ENCODE results near the gene NAA25.
"Not testable (repeated sequence)": the region's sequence is repeated elsewhere in the genome, so short reads cannot be mapped to it uniquely, and the experiment has no call there.

The NAA25 gene

GRCh38 chr12:112009596-112009995, 99.0 kb downstream of the NAA25 start:
- DNase-seq (ENCODE audit: low read depth): not testable (repeated sequence)

GRCh38 chr12:112008918-112009317, 99.7 kb downstream of the NAA25 start:
- no peak for DNase-seq (ENCODE audit: low read depth)

GRCh38 chr12:112007945-112008344, 100.6 kb downstream of the NAA25 start:
- DNase-seq (ENCODE audit: low read depth): no peak

GRCh38 chr12:112005419-112006395, 102.9 kb downstream of the NAA25 start:
- DNase-seq (ENCODE audit: low read depth): no peak

GRCh38 chr12:112004041-112004440, 104.5 kb downstream of the NAA25 start:
- no peak for DNase-seq (ENCODE audit: low read depth)

GRCh38 chr12:112001576-112001975, 107.0 kb downstream of the NAA25 start:
- no peak for DNase-seq (ENCODE audit: low read depth)

- no peak for DNase-seq (ENCODE audit: low read depth)
These were observed 107.8 kb downstream of the NAA25 start for GRCh38 chr12:112000820-112001219.

- not testable (repeated sequence) for DNase-seq (ENCODE audit: low read depth)
These were observed 109.5 kb downstream of the NAA25 start for GRCh38 chr12:111999129-111999528.

- DNase-seq (ENCODE audit: low read depth): no peak
These were observed 110.6 kb downstream of the NAA25 start for GRCh38 chr12:111998015-111998414.

- DNase-seq (ENCODE audit: low read depth): no peak
These were observed 111.3 kb downstream of the NAA25 start for GRCh38 chr12:111997300-111997699.

- DNase-seq (ENCODE audit: low read depth): no peak
These were observed 112.7 kb downstream of the NAA25 start for GRCh38 chr12:111995782-111996480.

- peak; percentile 82 for DNase-seq (ENCODE audit: low read depth)
These were observed 114.1 kb downstream of the NAA25 start for GRCh38 chr12:111994211-111995111.

- DNase-seq (ENCODE audit: low read depth): no peak
These were observed 115.1 kb downstream of the NAA25 start for GRCh38 chr12:111993292-111994150.

GRCh38 chr12:111992464-111992863, 116.1 kb downstream of the NAA25 start:
- no peak for DNase-seq (ENCODE audit: low read depth)

- no peak for DNase-seq (ENCODE audit: low read depth)
These were observed 116.6 kb downstream of the NAA25 start for GRCh38 chr12:111991946-111992345.

GRCh38 chr12:111991535-111991934, 117.0 kb downstream of the NAA25 start:
- DNase-seq (ENCODE audit: low read depth): no peak

GRCh38 chr12:111984820-111985219, 123.8 kb downstream of the NAA25 start:
- no peak for DNase-seq (ENCODE audit: low read depth)

GRCh38 chr12:111981987-111982386, 126.6 kb downstream of the NAA25 start:
- DNase-seq (ENCODE audit: low read depth): no peak

GRCh38 chr12:111980598-111980997, 128.0 kb downstream of the NAA25 start:
- no peak for DNase-seq (ENCODE audit: low read depth)

GRCh38 chr12:111978545-111978944, 130.0 kb downstream of the NAA25 start:
- DNase-seq (ENCODE audit: low read depth): no peak

- DNase-seq (ENCODE audit: low read depth): no peak
These were observed 131.7 kb downstream of the NAA25 start for GRCh38 chr12:111976860-111977259.
